HG02588 (cell line): ENCODE measurements around the gene EIF3A.
"Not testable (repeated sequence)": the region's sequence is repeated elsewhere in the genome, so short reads cannot be mapped to it uniquely, and the experiment has no call there.

Experiments used
- ATAC-seq: cut with Tn5 transposase; IDR thresholded peaks from one replicate; pipeline ENCODE4 v1.9.1; 2021; ENCODE audit warnings: mild to moderate bottlenecking, moderate library complexity; ENCODE audit not compliant: unreplicated experiment

EIF3A gene

DNA sequence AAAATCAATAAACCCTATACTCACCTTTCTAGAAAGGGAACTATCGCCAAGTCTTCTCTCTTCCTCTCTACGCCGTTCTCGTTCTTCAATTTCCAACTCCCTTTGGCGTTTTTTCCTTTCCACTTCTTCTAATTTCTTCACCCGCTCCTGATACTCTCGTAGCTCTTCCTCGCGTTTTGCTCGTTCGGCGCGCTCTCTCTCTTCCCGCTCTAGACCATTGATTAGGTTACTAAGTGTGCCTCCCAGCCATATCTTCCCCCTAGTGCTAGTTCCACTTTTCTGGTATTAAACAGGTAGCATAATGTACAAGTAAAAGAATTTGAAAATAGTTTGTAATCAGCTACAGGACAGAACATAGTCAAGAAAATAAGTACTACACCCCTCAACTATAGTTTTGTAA lies 30.8 kb downstream of the EIF3A start:
- no peak for ATAC-seq

DNA sequence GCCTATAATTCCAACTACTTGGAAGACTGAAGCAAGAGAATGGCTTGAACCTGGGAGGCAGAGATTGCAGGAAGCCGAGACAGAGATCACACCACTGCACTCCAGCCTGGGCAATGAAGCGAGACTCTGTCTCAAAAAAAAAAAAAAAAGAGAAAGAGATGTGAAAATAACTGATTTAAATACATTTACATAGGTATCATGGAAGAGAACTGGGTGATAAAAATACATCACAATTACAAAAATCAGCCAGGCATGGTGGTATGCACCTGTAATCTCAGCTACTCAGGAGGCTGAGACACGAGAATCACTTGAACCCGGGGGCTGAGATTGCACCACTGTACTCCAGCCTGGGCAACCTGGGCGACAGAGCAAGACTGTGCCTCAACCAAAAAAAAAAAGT lies 31.3 kb downstream of the EIF3A start:
- ATAC-seq = no peak

DNA sequence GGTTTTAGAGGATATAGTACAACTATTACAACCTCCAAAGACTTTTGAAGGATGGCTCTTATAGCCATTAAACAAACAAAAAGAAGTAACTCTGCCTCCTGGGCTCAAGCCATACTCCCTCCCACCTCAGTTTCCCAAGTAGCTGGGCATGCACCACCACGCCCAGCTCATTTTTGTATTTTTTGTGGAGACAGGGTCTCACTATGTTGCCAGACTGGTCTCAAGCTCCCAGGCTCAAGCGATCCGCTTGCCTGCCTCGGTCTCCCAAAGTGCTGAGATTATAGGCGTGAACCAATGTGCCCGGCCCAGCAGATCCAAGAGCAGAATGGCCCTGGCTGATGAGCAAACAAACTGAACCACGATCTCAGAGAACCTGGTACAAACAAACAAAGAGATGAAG lies 35.1 kb downstream of the EIF3A start:
- no peak for ATAC-seq

DNA sequence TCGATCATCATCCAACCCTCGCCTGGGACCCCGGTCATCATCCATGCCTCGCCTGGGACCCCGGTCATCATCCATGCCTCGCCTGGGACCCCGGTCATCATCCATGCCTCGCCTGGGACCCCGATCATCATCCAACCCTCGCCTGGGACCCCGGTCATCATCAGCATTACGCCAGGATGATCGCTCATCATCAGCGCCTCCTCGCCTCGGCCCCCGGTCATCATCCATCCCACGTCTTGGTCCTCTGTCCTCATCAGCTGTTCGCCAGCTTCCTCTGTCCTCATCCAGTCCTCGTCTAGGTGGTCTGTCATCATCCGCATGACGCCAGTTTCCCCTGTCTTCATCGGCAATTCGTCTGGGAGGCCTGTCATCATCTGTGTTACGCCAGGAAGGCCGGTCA lies 38.4 kb downstream of the EIF3A start:
- ATAC-seq = no peak

DNA sequence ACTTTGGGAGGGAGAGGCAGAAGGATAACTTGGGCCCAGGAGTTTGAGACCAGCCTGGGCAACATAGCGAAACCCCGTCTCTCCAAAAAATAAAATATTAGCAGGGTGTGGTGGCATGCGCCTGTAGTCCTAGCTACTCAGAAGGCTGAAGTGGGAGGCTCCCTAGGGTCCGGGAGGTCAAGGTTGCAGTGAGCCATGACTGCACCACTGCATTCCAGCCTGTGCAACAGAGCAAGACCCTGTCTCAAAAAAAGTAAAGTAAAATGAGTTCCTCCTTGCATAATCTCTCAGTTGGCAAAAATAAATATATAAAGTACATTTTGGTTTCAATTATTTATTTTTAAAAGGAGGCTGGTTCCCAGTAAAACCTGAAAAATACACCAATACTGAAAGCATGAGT lies 39.3 kb downstream of the EIF3A start:
- ATAC-seq = no peak

DNA sequence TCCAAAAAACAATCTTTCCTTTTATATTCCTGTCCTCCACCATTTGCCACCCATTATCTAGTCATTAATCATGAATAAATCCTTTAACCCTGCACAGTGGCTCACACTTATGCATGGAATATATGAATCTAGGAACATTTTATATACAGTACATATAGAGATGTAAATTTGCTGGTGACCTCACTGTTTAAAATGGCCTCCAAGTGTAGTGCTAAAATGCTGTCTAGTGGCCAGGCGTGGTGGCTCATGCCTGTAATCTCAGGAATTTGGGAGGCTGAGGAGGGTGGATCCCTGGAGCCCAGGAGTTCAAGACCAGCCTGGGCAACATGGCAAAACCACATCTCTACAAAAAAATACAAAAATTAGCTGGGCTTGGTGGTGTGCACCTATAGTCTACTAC lies 41.5 kb downstream of the EIF3A start:
- ATAC-seq = no peak

DNA sequence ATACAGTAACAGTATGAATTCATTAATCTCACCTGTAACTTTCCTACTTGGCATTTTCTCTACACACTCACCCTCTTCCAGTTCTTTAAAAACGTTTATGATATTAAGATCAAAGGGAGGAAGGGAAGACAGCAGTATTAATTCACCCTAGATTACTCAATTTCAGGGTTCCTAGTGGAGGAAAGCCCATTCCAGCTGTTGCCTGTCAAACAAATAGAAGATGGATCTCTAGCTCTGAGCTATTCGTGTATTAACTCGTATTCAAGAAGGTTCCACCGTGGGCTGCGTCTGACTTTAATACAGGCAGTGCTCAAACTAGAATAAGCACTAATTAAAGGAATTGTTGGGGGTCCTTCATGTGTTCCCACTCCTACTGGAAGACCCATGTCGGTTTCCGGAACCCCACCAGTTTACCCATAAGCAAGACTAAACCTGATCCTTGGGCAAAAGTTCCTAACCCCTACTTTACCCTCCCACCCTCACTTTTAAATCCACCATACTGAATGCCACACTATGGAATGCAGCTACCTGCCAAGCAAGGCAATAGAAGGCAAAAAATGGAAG lies 49.0 kb downstream of the EIF3A start:
- no peak for ATAC-seq

DNA sequence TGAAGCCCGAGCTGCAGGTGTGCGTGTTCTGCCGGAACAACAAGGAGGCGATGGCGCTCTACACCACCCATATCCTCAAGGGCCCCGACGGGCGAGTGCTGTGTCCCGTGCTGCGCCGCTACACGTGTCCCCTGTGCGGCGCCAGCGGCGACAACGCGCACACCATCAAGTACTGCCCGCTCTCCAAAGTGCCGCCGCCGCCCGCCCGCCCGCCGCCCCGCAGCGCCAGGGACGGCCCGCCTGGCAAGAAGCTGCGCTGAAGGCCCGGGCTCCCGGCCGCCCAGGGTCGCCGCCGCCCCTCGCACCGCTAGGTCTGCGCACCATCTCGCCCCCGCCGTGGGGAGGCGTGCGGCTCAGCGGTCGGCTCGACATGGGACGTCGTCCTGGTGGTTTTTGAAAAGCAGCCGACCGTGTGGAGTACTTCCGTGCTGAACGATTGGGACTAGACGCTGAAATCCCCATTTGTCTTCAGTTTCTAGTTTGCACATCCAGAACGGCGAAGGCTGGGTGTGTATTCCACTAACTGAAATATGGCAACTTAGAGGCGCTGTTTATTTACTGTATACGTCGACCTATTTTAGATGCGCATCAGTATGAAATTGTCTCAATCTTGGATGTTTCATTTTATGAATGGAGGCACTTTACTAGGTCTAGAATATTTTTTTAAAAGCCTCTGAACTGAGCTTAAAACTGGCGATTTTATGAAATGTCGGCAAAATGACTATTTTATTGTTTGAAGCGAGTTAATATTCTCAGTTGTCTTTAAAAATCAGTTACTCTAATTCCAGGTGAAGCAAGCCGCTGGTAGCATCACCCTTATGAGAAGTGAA lies 50.0 kb downstream of the EIF3A start:
- ATAC-seq = peak; percentile 47

DNA sequence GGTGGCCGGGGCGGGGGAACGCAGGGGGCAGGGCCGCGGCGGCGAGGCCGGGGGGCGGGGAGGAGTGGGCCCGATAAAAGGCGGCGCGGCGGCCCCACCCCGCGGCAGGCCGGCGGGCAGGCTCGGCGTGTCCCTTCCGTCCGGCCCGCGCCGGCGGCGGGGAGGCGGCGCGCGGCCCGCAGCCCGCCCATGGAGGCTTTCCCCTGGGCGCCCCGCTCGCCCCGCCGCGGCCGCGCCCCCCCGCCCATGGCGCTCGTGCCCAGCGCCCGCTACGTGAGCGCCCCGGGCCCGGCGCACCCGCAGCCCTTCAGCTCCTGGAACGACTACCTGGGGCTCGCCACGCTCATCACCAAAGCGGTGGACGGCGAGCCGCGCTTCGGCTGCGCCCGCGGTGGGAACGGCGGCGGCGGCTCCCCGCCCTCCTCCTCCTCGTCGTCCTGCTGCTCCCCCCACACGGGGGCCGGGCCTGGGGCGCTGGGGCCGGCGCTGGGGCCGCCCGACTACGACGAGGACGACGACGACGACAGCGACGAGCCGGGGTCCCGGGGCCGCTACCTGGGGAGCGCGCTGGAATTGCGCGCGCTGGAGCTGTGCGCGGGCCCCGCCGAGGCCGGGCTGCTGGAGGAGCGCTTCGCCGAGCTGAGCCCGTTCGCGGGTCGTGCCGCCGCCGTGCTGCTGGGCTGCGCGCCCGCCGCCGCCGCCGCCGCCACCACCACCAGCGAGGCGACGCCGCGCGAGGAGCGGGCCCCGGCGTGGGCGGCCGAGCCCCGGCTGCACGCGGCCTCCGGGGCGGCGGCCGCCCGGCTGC lies 50.8 kb downstream of the EIF3A start, which contains the start of gene NANOS1:
Gene NANOS1 (plus strand): TSS at position 102 of the 808 bp plus-strand sequence. CDS start 88 bp downstream, at position 190.
- peak; percentile 24 for ATAC-seq

DNA sequence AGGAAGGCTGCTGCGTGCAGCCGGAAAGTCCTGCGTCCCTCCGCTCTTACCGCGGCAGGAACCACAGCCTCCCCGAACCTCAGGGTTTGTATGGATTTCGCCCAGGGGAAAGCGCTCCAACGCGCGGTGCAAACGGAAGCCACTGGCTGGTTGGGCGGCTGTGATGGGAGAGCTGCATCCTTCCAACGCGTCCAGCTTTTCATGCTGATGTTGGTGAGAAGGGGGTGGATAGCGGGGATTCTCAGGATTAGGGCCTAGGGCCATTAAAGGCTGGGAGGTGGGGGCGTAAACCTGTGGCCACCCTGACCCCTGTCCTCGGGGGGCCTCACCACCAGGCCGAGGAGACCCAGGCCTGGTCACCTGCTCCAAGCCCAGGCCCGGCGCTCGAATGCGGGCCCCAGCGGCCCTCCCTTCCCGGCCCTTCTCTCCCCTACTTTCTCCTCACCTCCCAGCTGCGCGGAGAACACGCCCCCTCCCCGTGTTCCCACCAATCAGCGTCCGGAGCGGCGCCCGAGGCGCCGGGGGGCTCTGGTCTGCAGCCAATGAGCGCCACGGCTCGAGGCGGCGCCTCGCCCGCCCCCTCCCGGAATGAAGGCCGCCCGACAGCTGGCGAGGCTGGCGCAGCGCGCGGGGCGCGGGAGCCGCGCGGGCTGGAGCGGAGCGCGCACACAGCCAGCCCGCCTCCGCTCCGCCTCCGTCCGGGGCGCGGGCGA lies 51.6 kb downstream of the EIF3A start:
- ATAC-seq = peak; percentile 64

DNA sequence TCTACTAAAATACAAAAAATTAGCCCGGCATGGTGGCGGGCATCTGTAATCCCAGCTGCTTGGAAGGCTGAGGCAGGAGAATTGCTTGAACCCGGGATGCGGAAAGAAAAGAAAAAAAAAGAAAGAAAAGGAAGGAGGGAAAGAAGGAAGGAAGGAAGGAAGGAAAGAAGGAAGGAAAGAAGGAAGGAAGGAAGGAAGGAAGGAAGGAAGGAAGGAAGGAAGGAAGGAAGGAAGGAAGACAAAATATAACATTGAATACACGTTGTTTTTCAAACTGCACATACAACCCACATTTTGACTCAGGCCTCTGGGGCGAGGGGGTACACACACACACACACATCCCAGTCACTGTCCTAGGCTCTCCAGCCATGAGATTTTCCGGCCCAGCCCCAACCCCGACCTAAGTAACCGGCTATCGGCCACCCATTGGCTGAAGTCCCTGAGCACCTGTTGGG lies 52.1 kb downstream of the EIF3A start:
- ATAC-seq = not testable (repeated sequence)

DNA sequence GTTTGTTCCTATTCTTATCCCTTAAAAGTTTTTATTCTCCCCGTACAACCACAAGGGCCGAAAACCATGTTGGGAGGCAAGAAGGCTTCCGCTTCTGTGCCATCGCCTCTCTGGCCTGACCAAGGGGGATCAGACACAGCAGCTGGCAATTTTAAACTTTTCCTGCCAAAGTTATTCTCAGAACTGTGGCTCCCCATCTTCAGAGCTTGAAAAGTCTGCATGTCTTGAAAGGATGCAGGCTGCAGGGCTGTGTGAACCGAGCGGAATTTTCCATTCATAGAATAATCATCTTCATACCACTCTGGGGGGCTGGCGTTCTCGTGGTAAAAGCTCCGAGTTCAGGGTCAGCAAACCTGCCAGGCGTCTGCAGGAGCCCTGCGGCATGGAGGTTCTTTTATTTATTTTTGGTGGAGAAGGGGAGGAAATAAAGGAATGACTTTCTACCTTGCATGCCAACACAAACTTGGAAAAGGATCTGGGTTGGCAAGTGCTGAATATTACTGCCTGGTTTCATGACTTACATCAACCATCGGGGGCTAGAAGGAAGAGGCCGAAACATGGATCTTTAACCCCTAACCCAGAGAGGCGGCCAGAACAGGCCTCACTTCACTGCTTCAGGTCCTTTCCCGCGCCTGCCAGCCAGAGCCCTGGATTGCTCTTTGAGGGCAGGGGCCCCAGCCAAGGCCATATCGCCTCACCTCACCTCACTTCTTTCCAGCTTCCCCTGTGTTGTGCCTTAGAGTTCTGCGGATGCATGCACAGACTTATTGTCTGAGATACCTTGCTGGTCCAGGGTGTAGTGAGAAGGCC lies 54.1 kb downstream of the EIF3A start:
- no peak for ATAC-seq

DNA sequence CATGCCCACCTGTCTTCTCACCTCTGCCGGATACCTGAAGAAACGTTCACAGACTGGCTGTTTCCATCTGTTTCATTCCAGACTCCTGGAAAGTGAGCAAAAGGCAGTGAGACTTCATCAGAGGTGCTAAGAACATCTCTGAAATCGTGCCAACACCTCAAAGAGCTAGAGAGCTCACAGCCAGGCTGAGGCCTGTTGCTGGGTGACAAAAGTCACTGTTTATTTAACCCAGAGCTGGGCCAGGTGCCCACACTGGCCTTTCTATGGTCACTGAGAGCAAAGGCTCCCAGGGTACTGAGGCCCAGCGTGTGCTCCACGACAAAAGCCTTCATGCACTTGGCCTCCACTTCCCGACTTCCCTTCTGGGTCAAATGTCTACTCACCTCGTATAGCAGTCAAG lies 54.8 kb downstream of the EIF3A start:
- ATAC-seq = no peak

DNA sequence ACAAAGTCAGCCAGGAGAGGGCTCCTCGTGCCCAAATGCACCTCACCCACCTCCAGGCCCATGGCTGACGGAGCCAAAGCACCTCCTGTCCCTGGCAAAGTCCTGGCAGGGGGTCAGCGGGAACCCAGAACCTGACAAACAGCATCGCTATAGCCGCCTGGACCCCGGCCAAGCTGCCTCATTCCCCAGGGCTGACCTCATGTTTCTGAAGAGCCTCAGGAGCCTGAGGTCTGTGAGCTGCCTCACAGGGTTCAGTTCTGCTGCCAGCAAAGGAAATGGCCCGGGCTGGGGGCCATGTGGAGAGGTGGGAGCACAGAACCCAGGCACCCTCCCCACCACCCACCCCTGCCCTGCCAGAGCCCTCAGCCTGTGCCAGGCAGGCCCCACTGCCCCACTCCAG lies 55.3 kb downstream of the EIF3A start:
- ATAC-seq = no peak

DNA sequence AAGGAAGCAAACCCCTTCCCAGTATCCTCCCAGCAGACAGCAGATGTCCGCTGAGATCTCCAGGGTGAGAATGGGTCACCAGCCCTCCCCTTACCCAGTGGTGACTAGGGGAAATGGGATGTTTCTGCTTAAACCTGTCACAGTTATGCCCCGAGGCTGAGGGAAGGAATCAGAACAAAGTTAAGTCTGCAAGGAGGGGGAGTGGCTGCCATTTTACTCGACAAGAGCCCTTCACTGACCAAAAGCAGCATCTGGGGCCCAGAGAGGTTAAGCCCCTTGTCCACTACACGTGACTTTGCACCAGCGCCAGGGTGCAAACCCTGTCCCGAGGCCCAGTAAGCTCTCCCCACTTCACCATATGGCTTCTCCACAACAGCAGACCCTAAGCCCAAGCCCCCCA lies 55.7 kb downstream of the EIF3A start:
- ATAC-seq = no peak

DNA sequence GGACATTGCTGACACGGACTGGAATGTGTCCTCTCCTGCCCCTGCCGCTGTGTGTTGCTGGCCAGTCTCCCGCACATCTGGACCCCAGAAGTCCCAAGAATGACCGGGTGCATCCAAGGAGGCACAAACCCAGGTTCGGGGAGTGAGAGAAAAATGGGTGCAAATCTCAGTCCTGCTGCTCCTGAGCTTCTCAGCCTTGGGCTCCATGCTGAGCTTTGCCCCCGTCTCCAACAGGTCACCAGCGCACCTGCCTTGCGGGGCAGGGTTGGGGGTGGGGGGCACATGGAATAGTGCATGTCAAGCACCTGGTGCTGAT lies 57.1 kb downstream of the EIF3A start:
- no peak for ATAC-seq

DNA sequence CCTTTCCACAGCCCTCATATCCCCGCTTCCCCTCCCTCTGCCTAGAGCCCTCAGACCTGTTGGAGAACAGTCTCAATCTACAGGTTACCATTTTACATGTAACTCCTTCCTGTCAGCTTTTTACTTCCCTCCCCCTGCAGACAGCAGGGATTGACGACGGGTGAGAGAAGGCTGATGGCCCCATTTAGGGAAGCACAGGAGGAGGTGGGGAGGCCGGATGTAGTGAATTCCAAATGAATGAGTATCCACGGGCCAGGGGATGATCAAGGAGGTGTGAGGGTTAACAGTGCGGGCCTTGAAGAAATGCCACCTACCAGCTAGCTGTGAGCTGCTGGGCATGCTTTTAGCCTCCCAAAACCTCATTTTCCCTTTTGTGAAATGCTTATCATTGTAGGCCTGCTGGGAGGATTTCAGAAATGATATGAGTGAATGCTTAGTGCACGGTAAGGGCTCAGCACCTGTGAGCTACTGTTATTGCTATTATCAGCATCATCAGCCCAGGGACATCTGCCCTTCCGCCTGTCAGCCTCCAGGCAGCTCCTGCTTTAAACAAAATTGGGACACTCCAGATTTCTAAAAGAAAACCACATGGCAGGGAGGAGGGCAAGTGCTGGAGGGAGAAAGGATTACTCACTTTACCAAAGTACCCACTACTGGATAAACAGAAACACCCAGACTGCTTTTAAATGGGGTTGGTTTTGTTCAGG lies 57.6 kb downstream of the EIF3A start:
- ATAC-seq = no peak

DNA sequence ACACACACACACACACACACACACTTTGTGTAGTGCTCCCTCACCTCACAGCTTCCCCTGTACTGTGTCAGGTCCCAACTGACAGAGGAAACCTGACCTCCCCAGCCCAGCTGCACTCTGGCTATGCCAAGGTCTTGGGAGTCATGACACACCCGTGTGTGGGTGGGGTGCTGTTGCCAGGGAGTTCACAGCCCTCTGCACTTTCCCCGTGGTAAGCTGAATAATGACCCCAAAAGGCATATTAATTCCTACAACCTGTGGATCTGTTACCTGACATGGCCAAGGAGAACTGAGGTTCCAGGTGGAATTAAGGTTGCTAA lies 60.0 kb downstream of the EIF3A start:
- ATAC-seq = no peak

DNA sequence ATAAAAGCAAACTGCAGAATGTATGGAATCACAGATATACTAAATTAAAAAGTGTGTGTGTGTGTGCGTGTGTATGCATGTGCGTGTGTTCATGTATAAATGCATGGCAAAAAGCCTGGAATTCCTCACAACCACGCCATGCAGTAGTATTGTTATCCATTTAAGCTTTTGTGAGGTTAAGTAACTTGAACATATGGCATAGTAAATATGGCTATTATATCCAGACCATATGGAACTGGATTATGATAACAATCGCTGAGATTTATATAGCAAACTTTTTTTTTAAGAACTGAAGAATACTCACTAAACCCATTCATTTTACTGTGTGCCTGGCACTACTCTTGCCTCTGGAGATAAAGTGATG lies 73.4 kb downstream of the EIF3A start:
- no peak for ATAC-seq
